OCI-LY1 (cell line): ENCODE results near the gene HIVEP1.

Experiments used
- H2AFZ ChIP-seq: fragments of 200-600 bp; sonication (generic), shearing (Covaris generic); 2 replicates; pipeline ENCODE4 v1.6.0; 2014; ENCODE audit warnings: antibody characterized with exemption, mild to moderate bottlenecking, low read length
- H3F3A ChIP-seq: fragments of 200-600 bp; sonication (generic), shearing (Covaris generic); 2 replicates; pipeline ENCODE4 v1.6.0; 2014; ENCODE audit warnings: mild to moderate bottlenecking, antibody characterized with exemption, low read length, moderate library complexity; ENCODE audit not compliant: insufficient read depth
- H3K27ac ChIP-seq: fragments of 200-600 bp; sonication (generic); 2 replicates; pipeline ENCODE4 v1.5.1; 2014; ENCODE audit warnings: low read length, mixed run types, mild to moderate bottlenecking, low read depth; ENCODE audit not compliant: poor library complexity, severe bottlenecking
- H3K27me3 ChIP-seq: fragments of 200-600 bp; sonication (generic); 2 replicates; pipeline ENCODE4 v1.6.0; 2014; ENCODE audit warnings: antibody characterized with exemption, mild to moderate bottlenecking, low read length, moderate library complexity; ENCODE audit not compliant: insufficient read depth
- H3K36me3 ChIP-seq: fragments of 200-600 bp; sonication (generic); 2 replicates; pipeline ENCODE4 v1.6.1; 2014; ENCODE audit warnings: mild to moderate bottlenecking, antibody characterized with exemption, low read length, moderate library complexity, mixed read lengths; ENCODE audit not compliant: insufficient read depth
- H3K4me1 ChIP-seq: fragments of 200-600 bp; sonication (generic); 2 replicates; pipeline ENCODE4 v1.5.1; 2014; ENCODE audit warnings: mild to moderate bottlenecking, low read length, moderate library complexity; ENCODE audit not compliant: insufficient read depth, severe bottlenecking
- H3K4me2 ChIP-seq: fragments of 200-600 bp; sonication (generic), shearing (Covaris generic); 2 replicates; pipeline ENCODE4 v1.6.1; 2014; ENCODE audit warnings: low read length
- H3K4me3 ChIP-seq: fragments of 200-600 bp; sonication (generic); 2 replicates; pipeline ENCODE4 v1.5.1; 2014; ENCODE audit warnings: low read length, low read depth, mild to moderate bottlenecking, mixed read lengths; ENCODE audit not compliant: poor library complexity, severe bottlenecking
- H3K79me2 ChIP-seq: fragments of 200-600 bp; shearing (Covaris generic); 2 replicates; pipeline ENCODE4 v1.6.1; 2016; ENCODE audit warnings: mixed run types, low read length, mixed read lengths; ENCODE audit not compliant: insufficient read depth
- H3K9ac ChIP-seq: fragments of 200-600 bp; sonication (generic), shearing (Covaris generic); 2 replicates; pipeline ENCODE4 v1.6.1; 2014; ENCODE audit warnings: mild to moderate bottlenecking, low read length, mixed read lengths
- H3K9me2 ChIP-seq: fragments of 200-600 bp; sonication (generic), shearing (Covaris generic); 2 replicates; pipeline ENCODE4 v1.6.1; 2014; ENCODE audit warnings: low read depth, mild to moderate bottlenecking, low read length, mixed read lengths
- H3K9me3 ChIP-seq: fragments of 200-600 bp; shearing (Covaris generic); 2 replicates; pipeline ENCODE4 v1.6.1; 2014; ENCODE audit warnings: low read length, mixed read lengths
- H4K20me1 ChIP-seq: fragments of 200-600 bp; sonication (generic), shearing (Covaris generic); 2 replicates; pipeline ENCODE4 v1.6.0; 2016; ENCODE audit warnings: mild to moderate bottlenecking, low read length; ENCODE audit not compliant: insufficient read depth
- CTCF ChIP-seq: fragments of 200-600 bp; sonication (generic), shearing (Covaris generic); IDR thresholded peaks from 2 replicates; pipeline ENCODE4 v1.5.1; 2017; ENCODE audit warnings: mild to moderate bottlenecking, antibody characterized with exemption, low read length, moderate library complexity, mixed read lengths
- EZH2 ChIP-seq: fragments of 200-600 bp; sonication (generic), shearing (Covaris generic); IDR thresholded peaks from 2 replicates; pipeline ENCODE4 v1.8.0; 2017; ENCODE audit warnings: borderline replicate concordance, mixed run types, mild to moderate bottlenecking, antibody characterized with exemption, low read length, moderate library complexity, mixed read lengths

The HIVEP1 gene

GRCh38 chr6:12017876-12018401 is 5.8 kb downstream of the HIVEP1 start:
- no peaks in the 10 kb centered on the region for H3F3A ChIP-seq
- H3K9ac ChIP-seq, result no peak overlapping the region
- peaks cover 14% of the 10 kb centered on the region for H3K4me1 ChIP-seq
- no peak overlapping the region for H3K27ac ChIP-seq
- no peak overlapping the region for H3K4me2 ChIP-seq
- H3K9me3 ChIP-seq, result 0 out of 2 replicates have a peak, but pooled peaks cover 2% of the 10 kb centered on the region
- peaks cover 70% of the 10 kb centered on the region for H3K79me2 ChIP-seq
- no peaks in the 10 kb centered on the region for H3K27me3 ChIP-seq
- no peak overlapping the region for H3K4me3 ChIP-seq
- H3K9me2 ChIP-seq, result no peaks in the 10 kb centered on the region
- H4K20me1 ChIP-seq, result no peaks in the 10 kb centered on the region
- H2AFZ ChIP-seq, result no peak overlapping the region
- H3K36me3 ChIP-seq, result peaks cover 90% of the 10 kb centered on the region
- TF ChIP-seq EZH2, result no peak
- no peak for TF ChIP-seq CTCF

- Histone ChIP-seq H2AFZ (no peak overlapping the region), H3K79me2 (peaks cover 70% of the 10 kb centered on the region), H3K27ac (no peak overlapping the region), H4K20me1 (no peaks in the 10 kb centered on the region), H3K4me3 (no peak overlapping the region), H3K4me1 (no peaks in the 10 kb centered on the region), H3K27me3 (no peaks in the 10 kb centered on the region), H3K36me3 (peaks cover 98% of the 10 kb centered on the region), H3K9me2 (no peaks in the 10 kb centered on the region), H3K4me2 (no peak overlapping the region), H3K9ac (no peak overlapping the region), H3K9me3 (no peaks in the 10 kb centered on the region), H3F3A (no peaks in the 10 kb centered on the region; the same call in 1 of the 2 replicates)
- TF ChIP-seq CTCF, result no peak
Observed at GRCh38 chr6:12020187-12020791, 8.2 kb downstream of the HIVEP1 start.

GRCh38 chr6:12022481-12022880 is 10.4 kb downstream of the HIVEP1 start:
- Histone ChIP-seq H3K4me3 (no peak overlapping the region), H3K4me1 (no peaks in the 10 kb centered on the region), H3K79me2 (peaks cover 73% of the 10 kb centered on the region), H3K27ac (no peak overlapping the region), H3K9me3 (0 out of 2 replicates have a peak, but pooled peaks cover under 1% of the 10 kb centered on the region), H3K9me2 (no peaks in the 10 kb centered on the region), H3K27me3 (no peaks in the 10 kb centered on the region), H3F3A (no peaks in the 10 kb centered on the region; the same call in 1 of the 2 replicates), H3K36me3 (peaks cover 98% of the 10 kb centered on the region), H3K4me2 (no peak overlapping the region), H3K9ac (no peak overlapping the region), H2AFZ (no peak overlapping the region), H4K20me1 (no peaks in the 10 kb centered on the region)
- TF ChIP-seq EZH2 (no peak), CTCF (no peak)
